Measurements from ENCODE around the gene PBX3. TPM values are rescaled to one million over a fixed set of nuclear protein-coding genes. Genes with fewer than 3 reads are reported as not detected.

PBX3 gene
- total RNA-seq, 1 donor from 2014 or later, result 46.1 TPM

DNA sequence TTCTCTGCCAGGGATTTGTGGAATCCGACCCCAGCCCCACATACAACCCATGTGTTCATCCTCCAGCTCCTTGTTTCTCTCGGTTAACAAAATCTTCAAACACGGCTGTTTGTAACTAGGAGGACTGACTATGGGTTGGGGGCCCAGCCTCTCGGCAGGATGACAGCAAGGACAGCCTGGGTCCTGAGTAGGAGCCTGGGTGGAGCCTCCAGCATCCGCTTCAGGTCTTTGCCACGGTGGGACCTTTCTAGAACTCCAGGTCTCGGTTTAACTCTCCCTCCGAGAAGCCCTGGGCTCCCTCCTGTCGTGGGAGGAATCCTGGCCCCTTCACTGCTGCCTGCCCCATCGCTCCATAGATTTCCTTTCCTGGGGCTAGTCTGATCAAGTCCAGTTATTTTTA lies 248.5 kb downstream of the PBX3 start:
- H3K27me3 ChIP-seq (ENCODE audit: low read depth), result no peaks in the 10 kb centered on the region
- ATAC-seq (no peak), DNase-seq (peak; percentile 16)
- no peak overlapping the region for H3K27ac ChIP-seq
- intact Hi-C loops (cut with DNase I), result no loop called here
- no peak overlapping the region for H3K4me3 ChIP-seq
- no peaks in the 10 kb centered on the region for H3K9me3 ChIP-seq
- H3K4me1 ChIP-seq, result no peaks in the 10 kb centered on the region
- TF ChIP-seq, protein P1, sequence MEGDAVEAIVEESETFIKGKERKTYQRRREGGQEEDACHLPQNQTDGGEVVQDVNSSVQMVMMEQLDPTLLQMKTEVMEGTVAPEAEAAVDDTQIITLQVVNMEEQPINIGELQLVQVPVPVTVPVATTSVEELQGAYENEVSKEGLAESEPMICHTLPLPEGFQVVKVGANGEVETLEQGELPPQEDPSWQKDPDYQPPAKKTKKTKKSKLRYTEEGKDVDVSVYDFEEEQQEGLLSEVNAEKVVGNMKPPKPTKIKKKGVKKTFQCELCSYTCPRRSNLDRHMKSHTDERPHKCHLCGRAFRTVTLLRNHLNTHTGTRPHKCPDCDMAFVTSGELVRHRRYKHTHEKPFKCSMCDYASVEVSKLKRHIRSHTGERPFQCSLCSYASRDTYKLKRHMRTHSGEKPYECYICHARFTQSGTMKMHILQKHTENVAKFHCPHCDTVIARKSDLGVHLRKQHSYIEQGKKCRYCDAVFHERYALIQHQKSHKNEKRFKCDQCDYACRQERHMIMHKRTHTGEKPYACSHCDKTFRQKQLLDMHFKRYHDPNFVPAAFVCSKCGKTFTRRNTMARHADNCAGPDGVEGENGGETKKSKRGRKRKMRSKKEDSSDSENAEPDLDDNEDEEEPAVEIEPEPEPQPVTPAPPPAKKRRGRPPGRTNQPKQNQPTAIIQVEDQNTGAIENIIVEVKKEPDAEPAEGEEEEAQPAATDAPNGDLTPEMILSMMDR (IDR thresholded peaks at IDR 0.05), result no peak
- no peaks in the 10 kb centered on the region for H3K36me3 ChIP-seq

DNA sequence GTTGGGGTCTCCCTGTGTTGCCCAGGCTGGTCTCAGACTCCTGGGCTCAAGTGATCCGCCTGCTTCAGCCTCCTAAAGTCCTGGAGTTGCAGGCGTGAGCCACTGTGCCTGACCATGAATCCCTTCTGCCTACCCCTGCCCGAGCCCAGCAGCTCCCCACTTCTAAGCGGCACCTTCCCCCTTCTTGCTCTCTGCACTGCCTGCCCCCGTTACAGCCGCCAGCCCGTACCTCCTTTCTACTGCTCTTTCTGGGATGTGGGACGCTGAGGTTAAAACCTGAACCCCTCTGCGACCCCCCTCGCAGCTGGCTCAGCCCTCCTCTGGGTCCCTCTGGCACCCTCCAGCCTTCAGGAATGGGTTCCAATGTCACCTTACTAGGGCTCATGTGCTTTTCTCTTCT lies 249.6 kb downstream of the PBX3 start:
- TF ChIP-seq, protein P1 (IDR thresholded peaks at IDR 0.05), result no peak
- intact Hi-C loops (cut with DNase I), result no loop called here
- Histone ChIP-seq H3K27ac (no peak overlapping the region), H3K4me1 (no peaks in the 10 kb centered on the region), H3K4me3 (no peak overlapping the region), H3K9me3 (no peaks in the 10 kb centered on the region), H3K36me3 (no peaks in the 10 kb centered on the region), H3K27me3 (ENCODE audit: low read depth) (no peaks in the 10 kb centered on the region)
- DNase-seq (peak; percentile 22), ATAC-seq (no peak)

DNA sequence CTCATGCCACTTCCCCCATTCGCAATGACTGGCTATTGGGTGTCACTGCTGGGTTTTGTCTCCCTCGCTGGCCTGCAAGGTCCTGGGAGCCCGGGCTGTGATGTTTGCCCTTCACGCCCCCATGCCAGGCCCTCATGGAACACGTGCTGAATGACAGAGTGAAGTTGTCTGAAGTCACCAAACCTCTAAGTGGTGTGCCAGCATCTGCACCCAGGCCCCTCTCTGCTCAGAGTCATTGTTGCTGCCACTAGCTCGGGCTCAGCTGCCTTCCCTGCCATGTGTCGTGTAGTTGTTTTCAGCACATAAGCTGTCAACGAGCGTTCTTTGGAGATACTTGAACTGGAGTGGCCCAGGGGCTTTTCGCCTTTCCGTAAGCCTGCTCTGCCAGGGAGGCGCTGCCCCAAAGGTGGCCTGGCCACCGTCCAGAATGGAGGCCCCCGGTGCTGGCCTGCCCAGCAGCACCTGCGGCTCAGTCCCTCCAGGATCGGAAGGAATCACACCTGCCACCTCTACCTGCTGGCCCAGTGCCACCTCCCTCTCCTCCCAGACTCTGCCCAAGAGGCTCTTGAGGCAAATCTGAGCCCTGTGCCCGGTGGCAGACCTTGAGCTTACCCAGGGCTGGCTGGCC lies 250.1 kb downstream of the PBX3 start:
- TF ChIP-seq, protein P1 (IDR thresholded peaks at IDR 0.05), result no peak
- DNase-seq (peak; percentile 72), ATAC-seq (peak; percentile 74 to 76)
- intact Hi-C loops (cut with DNase I), result no loop called here
- Histone ChIP-seq H3K9me3 (no peaks in the 10 kb centered on the region), H3K36me3 (no peaks in the 10 kb centered on the region), H3K27me3 (ENCODE audit: low read depth) (no peaks in the 10 kb centered on the region), H3K4me3 (no peak overlapping the region), H3K4me1 (no peaks in the 10 kb centered on the region), H3K27ac (no peak overlapping the region)

DNA sequence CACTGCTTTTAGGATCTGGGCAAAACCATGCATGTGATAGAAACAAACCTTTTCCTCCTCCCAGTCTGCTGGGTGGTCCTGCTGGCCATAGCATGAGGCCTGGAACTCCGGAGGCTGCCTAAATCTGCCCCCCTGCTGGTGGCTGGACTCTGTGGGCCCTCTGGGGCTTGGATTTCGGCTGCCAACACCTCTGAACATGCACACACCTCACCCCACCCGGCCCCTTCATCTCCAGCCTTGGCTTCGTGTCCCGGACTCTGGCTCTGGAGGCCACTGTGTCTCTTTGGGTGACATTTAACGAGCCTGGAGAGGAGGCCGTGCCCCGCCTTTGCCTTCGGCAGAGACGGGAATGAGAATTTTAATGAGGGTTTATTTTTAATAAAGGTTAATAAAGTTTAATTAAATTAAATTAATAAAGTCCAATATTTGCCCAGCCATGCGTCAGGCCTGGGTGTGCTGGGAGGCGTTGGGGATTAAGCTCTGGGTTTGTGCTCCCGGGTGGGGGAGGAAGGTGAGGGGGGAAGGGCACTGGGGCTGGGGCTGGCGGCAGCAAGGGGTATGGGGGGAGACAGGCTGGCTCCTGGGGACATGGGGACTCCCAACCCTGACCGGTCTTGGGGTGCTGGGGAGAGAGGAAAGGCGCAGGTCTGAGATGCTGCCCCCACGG lies 251.8 kb downstream of the PBX3 start:
- TF ChIP-seq, protein P1 (IDR thresholded peaks at IDR 0.05), result no peak
- no peaks in the 10 kb centered on the region for H3K4me1 ChIP-seq
- H3K27me3 ChIP-seq (ENCODE audit: low read depth), result no peaks in the 10 kb centered on the region
- no peak overlapping the region for H3K27ac ChIP-seq
- ATAC-seq, result no peak
- no peak overlapping the region for H3K4me3 ChIP-seq
- H3K36me3 ChIP-seq, result no peaks in the 10 kb centered on the region
- intact Hi-C loops (cut with DNase I), result no loop called here
- DNase-seq, result peak; percentile 32
- H3K9me3 ChIP-seq, result no peaks in the 10 kb centered on the region

DNA sequence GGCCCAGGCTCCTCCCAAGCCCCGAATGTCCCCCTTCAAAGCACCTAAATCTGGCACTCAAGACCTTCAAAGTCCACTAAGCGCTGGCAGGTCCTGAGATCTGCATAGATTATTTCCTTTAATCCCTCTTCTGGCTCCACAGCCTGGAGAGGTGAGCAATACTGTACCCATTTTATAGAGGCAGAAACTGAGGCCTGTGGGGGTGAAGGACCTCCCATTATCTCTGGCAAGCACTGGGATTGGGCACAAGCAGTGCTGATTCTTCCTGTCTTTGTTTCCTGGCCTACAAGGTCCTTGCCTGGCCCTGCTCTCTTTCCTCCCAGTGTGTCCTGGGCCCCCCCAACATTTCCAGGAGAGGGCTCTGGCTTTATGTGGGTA lies 252.3 kb downstream of the PBX3 start:
- H3K27ac ChIP-seq, result no peak overlapping the region
- H3K4me3 ChIP-seq, result no peak overlapping the region
- H3K36me3 ChIP-seq, result no peaks in the 10 kb centered on the region
- DNase-seq (no peak), ATAC-seq (no peak)
- H3K27me3 ChIP-seq (ENCODE audit: low read depth), result no peaks in the 10 kb centered on the region
- TF ChIP-seq, protein P1 (IDR thresholded peaks at IDR 0.05), result no peak
- intact Hi-C loops (cut with DNase I), result no loop called here
- H3K9me3 ChIP-seq, result no peaks in the 10 kb centered on the region
- no peaks in the 10 kb centered on the region for H3K4me1 ChIP-seq

Data from lower lobe of right lung (tissue), 2 donors.